Gastroesophageal sphincter (tissue), 4 donors: Measurements from ENCODE around the gene FAM24A. TPM values are rescaled to one million over a fixed set of nuclear protein-coding genes. Genes with fewer than 3 reads are reported as not detected.

Source experiments
- ATAC-seq: fragments of 150-250 bp; one replicate; pipeline ENCODE4 v1.9.1; 2016; ENCODE audit warnings: mild to moderate bottlenecking, moderate library complexity
- H3K27ac ChIP-seq, 4 donors: fragments of 200-600 bp; sonication (generic) in 3 of 4; 1 replicate in 3 of 4; 2 replicates in 1 of 4; pipeline ENCODE4 v1.5.1; 2016 to 2019
- H3K27me3 ChIP-seq: fragments of 200-600 bp; sonication (generic); one replicate; pipeline ENCODE4 v1.5.1; 2019
- H3K36me3 ChIP-seq, 2 donors: fragments of 200-600 bp; sonication (generic); one replicate each; pipeline ENCODE4 v1.5.1; 2019; ENCODE audit warnings: control low read depth in 1 of 2
- H3K4me1 ChIP-seq, 3 donors: fragments of 200-600 bp; sonication (generic); 1 replicate in 2 of 3; 2 replicates in 1 of 3; pipeline ENCODE4 v1.5.1; 2016 to 2019; ENCODE audit warnings: control low read depth in 2 of 3
- H3K4me3 ChIP-seq, 2 donors: fragments of 200-600 bp; sonication (generic); one replicate each; pipeline ENCODE4 v1.5.1; 2019; ENCODE audit warnings: mild to moderate bottlenecking in 1 of 2, moderate library complexity in 1 of 2
- H3K9me3 ChIP-seq, 3 donors: fragments of 200-600 bp; sonication (generic); one replicate each; pipeline ENCODE4 v1.5.1; 2017 to 2019; ENCODE audit warnings: control low read depth in 2 of 3
- EP300 ChIP-seq: sonication (generic); formaldehyde crosslinking; IDR thresholded peaks from one replicate; pipeline ENCODE4 v1.6.1; 2017; ENCODE audit warnings: antibody characterized with exemption, mild to moderate bottlenecking
- POLR2A ChIP-seq, 2 donors: fragments of 450-650 bp; IDR thresholded peaks; one replicate each; pipeline ENCODE4 v1.6.1; 2017; ENCODE audit warnings: antibody characterized with exemption in 2 of 2, mild to moderate bottlenecking in 2 of 2, moderate library complexity in 1 of 2
- POLR2AphosphoS5 ChIP-seq: sonication (generic); formaldehyde crosslinking; IDR thresholded peaks from one replicate; pipeline ENCODE4 v1.6.1; 2017; ENCODE audit warnings: antibody characterized with exemption
- WGBS, 2 donors: methylation state at CpG; one replicate each; pipeline ENCODE4 v1.1.5; 2018; ENCODE audit warnings: low coverage in 1 of 2; 5-methylcytosine and 5-hydroxymethylcytosine counted together
- total RNA-seq, 4 donors: library from RNA; depleted of rRNA; stranded (reverse); fragments of >200 nt; gene quantifications; one replicate each; pipeline ENCODE4 v1.1.0, GENCODE V29; 2016
- TF ChIP-seq, protein P1 (sequence below), 4 experiments: fragments of 200-600 bp in 2 of 4; fragments of 450-650 bp in 2 of 4; sonication (generic) in 1 of 4; IDR thresholded peaks; one replicate each; pipeline ENCODE4 v1.5.1; 2017 to 2019; ENCODE audit warnings: antibody characterized with exemption in 4 of 4, mild to moderate bottlenecking in 2 of 4, moderate library complexity in 2 of 4

Gene FAM24A
- total RNA-seq, 4 donors from 2014 or later = not detected

GRCh38 chr10:122878799-122879338, 31.5 kb upstream of the FAM24A start:
- no peaks in the 10 kb centered on the region for H3K9me3 ChIP-seq
- peak overlapping the region; percentile 30 to 63 for H3K4me3 ChIP-seq
- peak; percentile 3 for ATAC-seq
- peak overlapping the region in 3 of 4 donors; percentile 59 to 78 (median 71) for H3K27ac ChIP-seq
- peaks cover 0 to 19% (median 3%) of the 10 kb centered on the region in 3 donors for H3K4me1 ChIP-seq
- 32 to 72% methylated on average over 3 to 9 of the region's 14 CpGs for WGBS, 2 donors
- no peaks in the 10 kb centered on the region for H3K36me3 ChIP-seq
- no peaks in the 10 kb centered on the region for H3K27me3 ChIP-seq
- TF ChIP-seq EP300 = no peak
- no peak for TF ChIP-seq POLR2A (IDR thresholded peaks at IDR 0.05)
- TF ChIP-seq, protein P1, sequence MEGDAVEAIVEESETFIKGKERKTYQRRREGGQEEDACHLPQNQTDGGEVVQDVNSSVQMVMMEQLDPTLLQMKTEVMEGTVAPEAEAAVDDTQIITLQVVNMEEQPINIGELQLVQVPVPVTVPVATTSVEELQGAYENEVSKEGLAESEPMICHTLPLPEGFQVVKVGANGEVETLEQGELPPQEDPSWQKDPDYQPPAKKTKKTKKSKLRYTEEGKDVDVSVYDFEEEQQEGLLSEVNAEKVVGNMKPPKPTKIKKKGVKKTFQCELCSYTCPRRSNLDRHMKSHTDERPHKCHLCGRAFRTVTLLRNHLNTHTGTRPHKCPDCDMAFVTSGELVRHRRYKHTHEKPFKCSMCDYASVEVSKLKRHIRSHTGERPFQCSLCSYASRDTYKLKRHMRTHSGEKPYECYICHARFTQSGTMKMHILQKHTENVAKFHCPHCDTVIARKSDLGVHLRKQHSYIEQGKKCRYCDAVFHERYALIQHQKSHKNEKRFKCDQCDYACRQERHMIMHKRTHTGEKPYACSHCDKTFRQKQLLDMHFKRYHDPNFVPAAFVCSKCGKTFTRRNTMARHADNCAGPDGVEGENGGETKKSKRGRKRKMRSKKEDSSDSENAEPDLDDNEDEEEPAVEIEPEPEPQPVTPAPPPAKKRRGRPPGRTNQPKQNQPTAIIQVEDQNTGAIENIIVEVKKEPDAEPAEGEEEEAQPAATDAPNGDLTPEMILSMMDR (IDR thresholded peaks at IDR 0.05) = no peak
- TF ChIP-seq POLR2AphosphoS5 = no peak

DNA sequence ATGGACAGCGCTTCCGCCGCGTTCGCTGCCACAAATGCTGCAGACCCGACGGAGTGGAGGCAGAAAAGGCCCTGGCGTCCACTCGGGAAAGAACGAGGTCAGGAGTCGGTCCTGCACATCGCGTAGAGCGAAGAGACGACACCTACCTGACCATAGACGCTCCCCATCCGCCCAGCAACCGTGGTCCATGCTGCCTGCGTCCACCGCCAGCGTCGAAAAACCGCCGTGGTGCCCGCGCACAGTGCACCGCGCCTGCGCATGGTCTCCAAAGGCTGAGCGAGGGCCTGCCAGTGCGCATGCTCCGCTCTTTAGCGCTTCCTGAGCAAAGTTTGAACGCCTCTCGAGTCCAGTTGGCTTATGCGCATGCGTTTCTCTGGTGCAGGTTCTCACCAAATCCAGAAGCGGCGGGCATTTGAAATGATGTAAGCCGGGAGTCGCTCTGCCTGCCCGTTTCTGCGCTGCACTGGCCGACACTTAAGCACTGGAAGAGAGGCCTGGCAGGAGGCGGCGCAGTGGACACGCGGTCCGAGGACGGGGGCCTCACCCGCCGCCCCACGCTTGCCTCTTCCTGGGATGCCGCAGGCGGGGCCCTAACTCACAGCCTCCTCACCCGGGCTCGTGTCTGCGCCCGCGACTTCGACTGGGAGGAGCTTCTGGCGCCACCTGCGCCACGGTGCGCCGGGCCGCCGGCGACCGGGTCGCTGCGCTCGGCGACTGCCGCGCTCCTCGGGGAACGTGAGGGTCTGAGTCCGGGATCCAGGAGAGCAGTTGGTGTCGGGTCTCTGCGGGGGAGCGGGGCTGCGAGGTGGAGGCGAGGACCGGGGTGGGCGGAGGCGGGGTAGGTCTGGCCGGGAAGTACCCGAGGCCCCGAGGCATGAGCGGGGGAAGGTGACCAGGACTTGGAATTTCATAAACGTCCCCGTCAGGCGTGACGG, 30.8 kb upstream of the FAM24A start, which contains the start of gene FAM24B:
Gene FAM24B (minus strand): TSS at position 243 of the 935 bp plus-strand sequence. CDS start 29,066 bp downstream, outside the sequence.
- ATAC-seq = peak; percentile 98
- H3K4me3 ChIP-seq = peak within 1 kb of the TSS; percentile 30 to 63
- no peaks in the 10 kb centered on the region for H3K36me3 ChIP-seq
- peaks cover 0 to 19% (median 3%) of the 10 kb centered on the region in 3 donors for H3K4me1 ChIP-seq
- no peaks in the 10 kb centered on the region for H3K27me3 ChIP-seq
- no peak for TF ChIP-seq POLR2A (IDR thresholded peaks at IDR 0.05)
- TF ChIP-seq EP300 = no peak
- TF ChIP-seq, protein P1 (IDR thresholded peaks at IDR 0.05) = no peak
- TF ChIP-seq POLR2AphosphoS5 = no peak
- 0 to 8% methylated on average over 4 to 19 of the region's 95 CpGs for WGBS, 2 donors
- H3K27ac ChIP-seq = peak within 1 kb of the TSS in 3 of 4 donors; percentile 59 to 78 (median 71)
- no peaks in the 10 kb centered on the region for H3K9me3 ChIP-seq

- no peaks in the 10 kb centered on the region for H3K36me3 ChIP-seq
- ATAC-seq = no peak
- H3K4me3 ChIP-seq = no peak overlapping the region
- TF ChIP-seq POLR2A (IDR thresholded peaks at IDR 0.05) = no peak
- TF ChIP-seq, protein P1 (IDR thresholded peaks at IDR 0.05) = no peak
- no peaks in the 10 kb centered on the region for H3K27me3 ChIP-seq
- H3K9me3 ChIP-seq = no peaks in the 10 kb centered on the region
- H3K27ac ChIP-seq = no peak overlapping the region
- H3K4me1 ChIP-seq = peaks cover 0 to 19% (median 3%) of the 10 kb centered on the region in 3 donors
Measured at GRCh38 chr10:122882766-122883165, 27.6 kb upstream of the FAM24A start.

DNA sequence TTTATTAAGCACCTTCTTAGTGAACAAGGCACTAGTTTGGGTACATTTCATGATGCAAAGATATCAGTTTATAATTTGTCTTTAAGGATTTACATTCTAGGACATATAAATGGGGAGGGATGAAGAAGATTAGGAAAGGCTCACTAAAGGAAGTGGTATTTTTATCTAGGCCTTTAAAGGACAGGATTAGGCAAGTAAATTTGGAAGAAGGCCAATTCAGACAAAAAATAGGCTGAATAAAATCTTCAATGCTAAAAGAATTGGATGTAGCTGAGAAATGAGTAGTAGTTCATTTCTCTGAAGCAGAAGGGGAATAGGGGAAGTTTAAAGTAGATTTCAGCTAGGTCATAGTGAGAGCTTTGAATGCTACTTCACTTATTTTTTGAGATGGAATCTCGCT, 26.2 kb upstream of the FAM24A start:
- H3K9me3 ChIP-seq = no peaks in the 10 kb centered on the region
- no peaks in the 10 kb centered on the region for H3K36me3 ChIP-seq
- H3K4me3 ChIP-seq = no peak overlapping the region
- TF ChIP-seq, protein P1 (IDR thresholded peaks at IDR 0.05) = no peak
- TF ChIP-seq POLR2AphosphoS5 = no peak
- no peak for TF ChIP-seq EP300
- TF ChIP-seq POLR2A (IDR thresholded peaks at IDR 0.05) = no peak
- WGBS, 2 donors = 100% methylated on average over 1 of the region's 1 CpG
- no peaks in the 10 kb centered on the region for H3K27me3 ChIP-seq
- peaks cover 0 to 10% (median 3%) of the 10 kb centered on the region in 3 donors for H3K4me1 ChIP-seq
- H3K27ac ChIP-seq = no peak overlapping the region
- no peak for ATAC-seq
